Endothelial cell (in vitro differentiated cells): Measurements from ENCODE around the gene FIBP. TPM values are rescaled to one million over a fixed set of nuclear protein-coding genes. Genes with fewer than 3 reads are reported as not detected.
A peak's percentile ranks its signal among the peaks of the same experiment; 100 is the strongest.

ENCODE experiments used
- DNase-seq: peaks from one replicate; pipeline ENCODE4 v3.0.0; 2021; ENCODE audit warnings: low spot score
- H3K27ac Mint-ChIP-seq: one replicate; pipeline ENCODE4 v1.8.0; 2021; ENCODE audit warnings: mixed read lengths, inconsistent platforms; ENCODE audit not compliant: unreplicated experiment
- H3K27me3 Mint-ChIP-seq: one replicate; pipeline ENCODE4 v1.8.0; 2021; ENCODE audit warnings: mild to moderate bottlenecking, moderate library complexity, mixed read lengths, inconsistent platforms; ENCODE audit not compliant: unreplicated experiment
- H3K36me3 Mint-ChIP-seq: one replicate; pipeline ENCODE4 v1.8.0; 2021; ENCODE audit warnings: mild to moderate bottlenecking, low read depth, mixed read lengths, inconsistent platforms; ENCODE audit not compliant: unreplicated experiment
- H3K4me1 Mint-ChIP-seq: one replicate; pipeline ENCODE4 v1.8.0; 2021; ENCODE audit warnings: mild to moderate bottlenecking, mixed read lengths, inconsistent platforms; ENCODE audit not compliant: unreplicated experiment
- H3K4me3 Mint-ChIP-seq: one replicate; pipeline ENCODE4 v1.8.0; 2021; ENCODE audit warnings: mild to moderate bottlenecking, mixed read lengths, inconsistent platforms; ENCODE audit not compliant: unreplicated experiment
- H3K9me3 Mint-ChIP-seq: one replicate; pipeline ENCODE4 v1.8.0; 2021; ENCODE audit warnings: mixed read lengths, inconsistent platforms; ENCODE audit not compliant: unreplicated experiment
- total RNA-seq: library from RNA; stranded (reverse); fragmentation: NEBNext Ultra II Directional; extraction: Animal tissue kit (Norgen Biotek cat#: 25700); gene quantifications from one replicate; pipeline ENCODE4 v1.2.1, GENCODE V29; 2021; ENCODE audit not compliant: unreplicated experiment
- TF ChIP-seq, protein P1 (sequence below): fragments of 200-600 bp; sonication (generic); IDR thresholded peaks from one replicate; pipeline ENCODE4 v1.5.0; 2021; ENCODE audit warnings: antibody characterized with exemption; ENCODE audit not compliant: unreplicated experiment

The FIBP gene
- total RNA-seq, 1 donor from 2014 or later, result 75.6 TPM

GRCh38 chr11:65873318-65874156, 14.7 kb downstream of the FIBP start:
- peak overlapping the region; percentile 82 for H3K27ac Mint-ChIP-seq

DNA sequence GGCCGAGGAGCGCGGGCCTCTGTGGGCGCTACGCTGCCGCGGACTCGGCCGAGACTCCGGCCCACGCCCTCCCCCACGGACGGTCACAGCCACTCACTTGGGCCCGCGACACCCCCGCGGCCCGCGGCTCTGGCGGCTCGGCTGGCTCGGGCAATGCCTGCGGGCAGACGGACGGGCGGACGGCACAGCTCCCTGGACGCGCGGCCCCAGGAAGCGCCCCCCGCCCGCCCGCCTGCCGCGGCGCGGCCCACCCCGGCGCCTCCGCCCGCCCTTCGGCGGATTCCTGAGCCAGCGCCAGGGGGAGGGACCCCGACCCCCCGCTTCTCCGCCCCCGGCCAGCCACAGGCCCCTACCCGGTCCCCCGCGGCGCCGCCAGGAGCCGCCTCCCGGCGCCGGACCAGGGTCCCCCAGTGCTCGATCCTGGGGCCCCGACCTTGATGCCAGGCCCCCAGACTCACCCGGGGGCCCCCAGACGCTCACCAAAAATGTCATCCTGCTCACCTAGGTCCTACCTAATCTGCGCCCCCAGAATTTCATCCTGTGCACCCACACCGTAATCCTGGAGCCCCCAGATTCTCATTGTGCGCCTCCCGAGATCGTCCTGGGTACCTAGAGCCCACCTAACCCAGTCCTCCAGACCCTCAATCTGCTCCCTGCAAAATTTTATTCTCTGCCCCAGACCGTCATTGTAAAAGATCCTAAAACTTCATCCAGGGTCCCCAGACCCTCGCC, 15.5 kb downstream of the FIBP start, which contains the start of gene EFEMP2:
EFEMP2 (minus strand) TSS at position 215 of the 732 bp plus-strand sequence. CDS start 446 bp downstream, outside the sequence.
- peak within 1 kb of the TSS; percentile 82 for H3K27ac Mint-ChIP-seq
- no peaks in the 10 kb centered on the region for H3K9me3 Mint-ChIP-seq
- peaks cover 15% of the 10 kb centered on the region for H3K36me3 Mint-ChIP-seq
- peaks cover 31% of the 10 kb centered on the region for H3K27me3 Mint-ChIP-seq
- DNase-seq, result peak; percentile 55
- peak within 1 kb of the TSS; percentile 97 for H3K4me3 Mint-ChIP-seq
- TF ChIP-seq, protein P1, sequence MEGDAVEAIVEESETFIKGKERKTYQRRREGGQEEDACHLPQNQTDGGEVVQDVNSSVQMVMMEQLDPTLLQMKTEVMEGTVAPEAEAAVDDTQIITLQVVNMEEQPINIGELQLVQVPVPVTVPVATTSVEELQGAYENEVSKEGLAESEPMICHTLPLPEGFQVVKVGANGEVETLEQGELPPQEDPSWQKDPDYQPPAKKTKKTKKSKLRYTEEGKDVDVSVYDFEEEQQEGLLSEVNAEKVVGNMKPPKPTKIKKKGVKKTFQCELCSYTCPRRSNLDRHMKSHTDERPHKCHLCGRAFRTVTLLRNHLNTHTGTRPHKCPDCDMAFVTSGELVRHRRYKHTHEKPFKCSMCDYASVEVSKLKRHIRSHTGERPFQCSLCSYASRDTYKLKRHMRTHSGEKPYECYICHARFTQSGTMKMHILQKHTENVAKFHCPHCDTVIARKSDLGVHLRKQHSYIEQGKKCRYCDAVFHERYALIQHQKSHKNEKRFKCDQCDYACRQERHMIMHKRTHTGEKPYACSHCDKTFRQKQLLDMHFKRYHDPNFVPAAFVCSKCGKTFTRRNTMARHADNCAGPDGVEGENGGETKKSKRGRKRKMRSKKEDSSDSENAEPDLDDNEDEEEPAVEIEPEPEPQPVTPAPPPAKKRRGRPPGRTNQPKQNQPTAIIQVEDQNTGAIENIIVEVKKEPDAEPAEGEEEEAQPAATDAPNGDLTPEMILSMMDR, result no peak
- H3K4me1 Mint-ChIP-seq, result peaks cover 36% of the 10 kb centered on the region

More at GRCh38 chr11:65873318-65874156, 14.7 kb downstream of the FIBP start:
- Mint-ChIP-seq H3K4me3 (peak overlapping the region; percentile 97), H3K36me3 (peaks cover 13% of the 10 kb centered on the region), H3K9me3 (no peaks in the 10 kb centered on the region), H3K27me3 (peaks cover 30% of the 10 kb centered on the region), H3K4me1 (peaks cover 35% of the 10 kb centered on the region)
- TF ChIP-seq, protein P1, result no peak
- peak; percentile 92 for DNase-seq

GRCh38 chr11:65871811-65872548, 16.3 kb downstream of the FIBP start:
- Mint-ChIP-seq H3K27ac (peak overlapping the region; percentile 61), H3K27me3 (peaks cover 33% of the 10 kb centered on the region), H3K4me1 (peaks cover 43% of the 10 kb centered on the region), H3K36me3 (peaks cover 18% of the 10 kb centered on the region), H3K4me3 (peak overlapping the region; percentile 92), H3K9me3 (no peaks in the 10 kb centered on the region)
- peak; percentile 56 for DNase-seq
- TF ChIP-seq, protein P1, result no peak

DNA sequence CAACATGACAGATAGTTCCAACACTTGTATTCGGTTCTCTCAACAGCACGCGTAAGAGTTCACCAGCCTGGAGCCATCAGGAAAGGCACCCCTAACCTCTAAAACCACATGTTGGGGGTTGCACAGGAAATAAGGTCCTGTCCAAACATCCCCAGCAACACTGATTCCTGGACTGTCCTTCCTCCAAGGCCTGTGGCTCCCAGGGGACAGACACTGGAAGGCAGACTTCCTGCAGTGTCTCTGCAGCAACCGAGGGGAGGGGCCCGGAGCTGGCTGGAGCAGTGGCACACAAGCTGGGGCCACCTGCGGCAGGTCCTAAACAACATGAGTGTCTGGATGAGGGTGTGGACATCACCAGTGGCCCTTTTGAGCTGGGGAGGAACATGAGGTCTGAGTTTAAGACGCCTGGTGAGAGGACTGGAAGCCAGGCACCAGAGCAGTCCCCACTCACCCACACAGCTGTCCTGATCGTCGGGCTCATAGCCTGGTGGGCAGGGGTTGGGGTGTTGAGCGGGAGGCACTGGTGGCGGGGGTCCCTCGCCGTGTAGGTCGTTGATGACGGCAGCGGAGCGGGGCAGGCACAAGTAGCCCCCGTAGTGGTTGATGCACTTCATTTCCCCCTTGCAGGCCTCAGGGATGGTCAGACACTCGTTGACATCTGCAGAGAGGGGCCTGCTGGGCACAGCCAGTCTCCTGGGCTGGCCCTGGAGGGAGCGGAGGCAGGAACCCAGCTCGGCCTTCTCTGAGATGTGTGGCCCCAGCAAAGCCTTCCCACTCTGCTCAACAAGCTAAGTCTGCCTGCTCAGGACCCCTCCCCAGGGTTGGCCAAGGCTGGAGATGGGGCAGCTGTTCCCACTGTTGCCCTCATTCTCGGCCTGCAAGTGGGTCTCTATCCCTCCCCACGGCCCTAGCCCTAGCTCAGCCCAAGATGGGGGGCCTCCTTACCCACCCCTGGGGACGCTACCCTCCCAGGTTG, 17.3 kb downstream of the FIBP start:
- H3K9me3 Mint-ChIP-seq, result no peaks in the 10 kb centered on the region
- DNase-seq, result no peak
- H3K4me1 Mint-ChIP-seq, result peaks cover 43% of the 10 kb centered on the region
- peaks cover 18% of the 10 kb centered on the region for H3K36me3 Mint-ChIP-seq
- H3K27me3 Mint-ChIP-seq, result peaks cover 27% of the 10 kb centered on the region
- TF ChIP-seq, protein P1, result no peak
- H3K27ac Mint-ChIP-seq, result peak overlapping the region; percentile 80
- peak overlapping the region; percentile 92 for H3K4me3 Mint-ChIP-seq
